CD4-positive, alpha-beta T cell treated with Interleukin-2 at 100 ng/mL for 4 hours (primary cell): Measurements from ENCODE around the gene IL36G.

ENCODE experiments used
- DNase-seq: peaks from one replicate; pipeline ENCODE4 v3.0.0-alpha.2; 2020; ENCODE audit warnings: low spot score

Gene IL36G

GRCh38 chr2:113018509-113018908 is 40.7 kb downstream of the IL36G start:
- no peak for DNase-seq

GRCh38 chr2:113021312-113021711 is 43.5 kb downstream of the IL36G start:
- no peak for DNase-seq

- no peak for DNase-seq
These were observed 47.0 kb downstream of the IL36G start for GRCh38 chr2:113024764-113025163.

GRCh38 chr2:113025737-113026136 is 47.9 kb downstream of the IL36G start:
- DNase-seq, result no peak

GRCh38 chr2:113027691-113028090 is 49.9 kb downstream of the IL36G start:
- DNase-seq, result no peak

- no peak for DNase-seq
These were observed 50.3 kb downstream of the IL36G start for GRCh38 chr2:113028112-113028511.

GRCh38 chr2:113032737-113033136 is 54.9 kb downstream of the IL36G start:
- DNase-seq, result no peak

- no peak for DNase-seq
These were observed 56.2 kb downstream of the IL36G start for GRCh38 chr2:113034016-113034415.
